GM04503 (cell line): ENCODE measurements around the gene FZD8.

Experiments
- DNase-seq: peaks from one replicate; pipeline ENCODE4 v3.0.0-alpha.2; 2012; ENCODE audit warnings: low read depth

Gene FZD8

GRCh38 chr10:35605191-35605590 lies 36.9 kb downstream of the FZD8 start, which contains the start of gene GJD4:
TSS of gene GJD4 (plus strand) at chr10:35605341. CDS start at chr10:35605568, 227 bp downstream.
- DNase-seq, result no peak

GRCh38 chr10:35600193-35600592 lies 41.9 kb downstream of the FZD8 start:
- DNase-seq, result no peak

- DNase-seq, result no peak
Observed at GRCh38 chr10:35598379-35598778, 43.7 kb downstream of the FZD8 start.

- DNase-seq, result no peak
Observed at GRCh38 chr10:35595106-35595505, 47.0 kb downstream of the FZD8 start.

- DNase-seq, result no peak
Observed at GRCh38 chr10:35594115-35595079, 47.7 kb downstream of the FZD8 start.

- no peak for DNase-seq
Observed at GRCh38 chr10:35592441-35592840, 49.7 kb downstream of the FZD8 start.

- DNase-seq, result no peak
Observed at GRCh38 chr10:35588836-35589235, 53.3 kb downstream of the FZD8 start.
